Measurements from ENCODE around the gene PPP1R15B.

PPP1R15B gene

GRCh38 chr1:204449678-204450280, 38.2 kb upstream of the PPP1R15B start:
- Histone ChIP-seq H2AK5ac (ENCODE audit: low read length, severe bottlenecking) (no peak overlapping the region), H3K4ac (ENCODE audit: low read depth in 1 of 2, low read length in 2 of 2) (no peak overlapping the region), H3K9me3 (ENCODE audit: control insufficient read depth, low read length) (no peaks in the 10 kb centered on the region), H3K4me2 (ENCODE audit: low read length, poor library complexity, severe bottlenecking) (no peak overlapping the region), H3K27me3 (ENCODE audit: control insufficient read depth in 1 of 2, insufficient read depth in 1 of 2, low read length in 2 of 2) (peaks cover 0 to 19% of the 10 kb centered on the region in 2 experiments), H4K91ac (ENCODE audit: low read length) (no peak overlapping the region), H3K4me1 (ENCODE audit: control insufficient read depth, insufficient read depth, low read depth, low read length) (peaks cover 3% of the 10 kb centered on the region), H3K36me3 (ENCODE audit: control insufficient read depth in 1 of 2, insufficient read depth in 2 of 2, low read depth in 1 of 2, low read length in 2 of 2) (peaks cover 0 to 21% of the 10 kb centered on the region in 2 experiments), H3K27ac (ENCODE audit: low read length, poor library complexity, severe bottlenecking) (no peak overlapping the region), H3K18ac (ENCODE audit: low read depth in 1 of 2, low read length in 2 of 2) (no peak overlapping the region), H3K9ac (ENCODE audit: low read length) (no peak overlapping the region), H2AFZ (ENCODE audit: low read depth, low read length) (no peak overlapping the region), H2BK120ac (ENCODE audit: low read depth, low read length) (no peak overlapping the region), H3K79me1 (replicated peaks; ENCODE audit: low read length, poor library complexity, severe bottlenecking) (no peaks in the 10 kb centered on the region), H3K23ac (ENCODE audit: low read length in 2 of 2) (no peak overlapping the region), H2BK12ac (ENCODE audit: low read length in 2 of 2) (no peak overlapping the region), H4K8ac (ENCODE audit: low read length) (no peak overlapping the region), H3K14ac (ENCODE audit: low read length in 2 of 2) (no peak overlapping the region), H2BK5ac (ENCODE audit: low read depth, low read length, poor library complexity, severe bottlenecking) (no peak overlapping the region), H3K4me3 (ENCODE audit: insufficient read depth in 1 of 2, low read depth in 1 of 2, low read length in 2 of 2) (no peak overlapping the region), H2BK15ac (ENCODE audit: low read depth, poor library complexity, severe bottlenecking) (no peak overlapping the region)
- DNase-seq = no peak
- WGBS = 85% methylated on average over 7 of the region's 8 CpGs

GRCh38 chr1:204448991-204449677, 37.5 kb upstream of the PPP1R15B start:
- Histone ChIP-seq H2AK5ac (ENCODE audit: low read length, severe bottlenecking) (no peak overlapping the region), H3K36me3 (ENCODE audit: control insufficient read depth in 1 of 2, insufficient read depth in 2 of 2, low read depth in 1 of 2, low read length in 2 of 2) (peaks cover 0 to 17% of the 10 kb centered on the region in 2 experiments), H2BK5ac (ENCODE audit: low read depth, low read length, poor library complexity, severe bottlenecking) (no peak overlapping the region), H4K91ac (ENCODE audit: low read length) (no peak overlapping the region), H3K23ac (ENCODE audit: low read length in 2 of 2) (no peak overlapping the region), H3K9ac (ENCODE audit: low read length) (no peak overlapping the region), H2BK12ac (ENCODE audit: low read length in 2 of 2) (no peak overlapping the region), H3K27me3 (ENCODE audit: control insufficient read depth in 1 of 2, insufficient read depth in 1 of 2, low read length in 2 of 2) (peaks cover 0 to 20% of the 10 kb centered on the region in 2 experiments), H3K9me3 (ENCODE audit: control insufficient read depth, low read length) (no peaks in the 10 kb centered on the region), H3K4ac (ENCODE audit: low read depth in 1 of 2, low read length in 2 of 2) (no peak overlapping the region), H3K79me1 (replicated peaks; ENCODE audit: low read length, poor library complexity, severe bottlenecking) (no peaks in the 10 kb centered on the region), H3K18ac (ENCODE audit: low read depth in 1 of 2, low read length in 2 of 2) (no peak overlapping the region), H2BK15ac (ENCODE audit: low read depth, poor library complexity, severe bottlenecking) (no peak overlapping the region), H3K4me3 (ENCODE audit: insufficient read depth in 1 of 2, low read depth in 1 of 2, low read length in 2 of 2) (no peak overlapping the region), H2AFZ (ENCODE audit: low read depth, low read length) (no peak overlapping the region), H3K4me2 (ENCODE audit: low read length, poor library complexity, severe bottlenecking) (no peak overlapping the region), H3K27ac (ENCODE audit: low read length, poor library complexity, severe bottlenecking) (no peak overlapping the region), H2BK120ac (ENCODE audit: low read depth, low read length) (no peak overlapping the region), H3K4me1 (ENCODE audit: control insufficient read depth, insufficient read depth, low read depth, low read length) (peaks cover 3% of the 10 kb centered on the region), H4K8ac (ENCODE audit: low read length) (no peak overlapping the region), H3K14ac (ENCODE audit: low read length in 2 of 2) (no peak overlapping the region)
- no peak for DNase-seq
- WGBS = 97% methylated on average over 4 of the region's 6 CpGs

DNA sequence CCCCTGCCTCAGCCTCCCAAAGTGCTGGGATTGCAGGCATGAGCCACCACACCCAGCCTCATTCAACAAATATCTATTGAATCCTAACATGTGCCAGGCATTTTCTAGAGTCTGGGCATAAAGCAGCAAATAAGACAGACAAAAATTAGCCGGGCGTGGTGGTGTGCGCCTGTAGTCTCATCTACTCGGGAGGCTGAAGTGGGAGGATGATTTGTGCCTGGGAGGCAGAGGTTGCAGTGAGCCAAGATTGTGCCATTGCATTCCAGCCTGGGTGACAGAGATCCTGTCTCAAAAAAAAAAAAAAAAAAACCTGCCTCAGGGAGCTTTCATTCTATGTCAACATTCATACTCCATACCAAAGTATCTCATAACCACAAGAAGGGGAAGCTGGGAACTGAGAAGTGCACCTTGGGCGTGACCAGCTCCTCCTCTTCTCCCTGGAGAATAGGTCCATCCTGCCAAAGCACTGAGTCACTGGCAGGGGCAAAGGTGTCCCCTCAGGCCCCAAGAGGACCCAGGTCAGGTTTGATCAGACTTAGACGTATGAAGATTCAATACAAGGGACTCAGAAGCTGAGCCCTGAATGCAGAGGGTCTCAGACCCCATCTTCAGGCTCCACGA, 36.8 kb upstream of the PPP1R15B start:
- no peak overlapping the region for H4K8ac ChIP-seq (ENCODE audit: low read length)
- H3K4me2 ChIP-seq (ENCODE audit: low read length, poor library complexity, severe bottlenecking) = no peak overlapping the region
- no peak overlapping the region for H3K18ac ChIP-seq (ENCODE audit: low read depth in 1 of 2, low read length in 2 of 2)
- no peak overlapping the region for H2BK5ac ChIP-seq (ENCODE audit: low read depth, low read length, poor library complexity, severe bottlenecking)
- H3K9me3 ChIP-seq (ENCODE audit: control insufficient read depth, low read length) = no peaks in the 10 kb centered on the region
- no peak overlapping the region for H2BK12ac ChIP-seq (ENCODE audit: low read length in 2 of 2)
- H3K36me3 ChIP-seq (ENCODE audit: control insufficient read depth in 1 of 2, insufficient read depth in 2 of 2, low read depth in 1 of 2, low read length in 2 of 2) = peaks cover 0 to 17% of the 10 kb centered on the region in 2 experiments
- H3K4ac ChIP-seq (ENCODE audit: low read depth in 1 of 2, low read length in 2 of 2) = no peak overlapping the region
- no peak overlapping the region for H3K9ac ChIP-seq (ENCODE audit: low read length)
- H2AK5ac ChIP-seq (ENCODE audit: low read length, severe bottlenecking) = no peak overlapping the region
- H3K79me1 ChIP-seq (replicated peaks; ENCODE audit: low read length, poor library complexity, severe bottlenecking) = no peaks in the 10 kb centered on the region
- no peak overlapping the region for H2AFZ ChIP-seq (ENCODE audit: low read depth, low read length)
- no peak overlapping the region for H2BK15ac ChIP-seq (ENCODE audit: low read depth, poor library complexity, severe bottlenecking)
- no peak for DNase-seq
- WGBS = 94% methylated on average over 6 of the region's 7 CpGs
- H3K4me3 ChIP-seq (ENCODE audit: insufficient read depth in 1 of 2, low read depth in 1 of 2, low read length in 2 of 2) = no peak overlapping the region
- H4K91ac ChIP-seq (ENCODE audit: low read length) = no peak overlapping the region
- peaks cover 0 to 23% of the 10 kb centered on the region in 2 experiments for H3K27me3 ChIP-seq (ENCODE audit: control insufficient read depth in 1 of 2, insufficient read depth in 1 of 2, low read length in 2 of 2)
- no peak overlapping the region for H3K23ac ChIP-seq (ENCODE audit: low read length in 2 of 2)
- H3K27ac ChIP-seq (ENCODE audit: low read length, poor library complexity, severe bottlenecking) = no peak overlapping the region
- H3K4me1 ChIP-seq (ENCODE audit: control insufficient read depth, insufficient read depth, low read depth, low read length) = peaks cover 3% of the 10 kb centered on the region
- H3K14ac ChIP-seq (ENCODE audit: low read length in 2 of 2) = no peak overlapping the region
- H2BK120ac ChIP-seq (ENCODE audit: low read depth, low read length) = no peak overlapping the region

GRCh38 chr1:204447736-204448135, 36.1 kb upstream of the PPP1R15B start:
- Histone ChIP-seq H3K27ac (ENCODE audit: low read length, poor library complexity, severe bottlenecking) (no peak overlapping the region), H3K4me2 (ENCODE audit: low read length, poor library complexity, severe bottlenecking) (no peak overlapping the region), H3K23ac (ENCODE audit: low read length in 2 of 2) (no peak overlapping the region), H2BK120ac (ENCODE audit: low read depth, low read length) (no peak overlapping the region), H2AFZ (ENCODE audit: low read depth, low read length) (no peak overlapping the region), H4K8ac (ENCODE audit: low read length) (no peak overlapping the region), H2AK5ac (ENCODE audit: low read length, severe bottlenecking) (no peak overlapping the region), H2BK5ac (ENCODE audit: low read depth, low read length, poor library complexity, severe bottlenecking) (no peak overlapping the region), H3K4me1 (ENCODE audit: control insufficient read depth, insufficient read depth, low read depth, low read length) (peaks cover 3% of the 10 kb centered on the region), H2BK12ac (ENCODE audit: low read length in 2 of 2) (no peak overlapping the region), H3K18ac (ENCODE audit: low read depth in 1 of 2, low read length in 2 of 2) (no peak overlapping the region), H2BK15ac (ENCODE audit: low read depth, poor library complexity, severe bottlenecking) (no peak overlapping the region), H4K91ac (ENCODE audit: low read length) (no peak overlapping the region), H3K4me3 (ENCODE audit: insufficient read depth in 1 of 2, low read depth in 1 of 2, low read length in 2 of 2) (no peak overlapping the region), H3K27me3 (ENCODE audit: control insufficient read depth in 1 of 2, insufficient read depth in 1 of 2, low read length in 2 of 2) (peaks cover 0 to 23% of the 10 kb centered on the region in 2 experiments), H3K79me1 (replicated peaks; ENCODE audit: low read length, poor library complexity, severe bottlenecking) (no peaks in the 10 kb centered on the region), H3K36me3 (ENCODE audit: control insufficient read depth in 1 of 2, insufficient read depth in 2 of 2, low read depth in 1 of 2, low read length in 2 of 2) (peaks cover 0 to 23% of the 10 kb centered on the region in 2 experiments), H3K9ac (ENCODE audit: low read length) (no peak overlapping the region), H3K9me3 (ENCODE audit: control insufficient read depth, low read length) (no peaks in the 10 kb centered on the region), H3K4ac (ENCODE audit: low read depth in 1 of 2, low read length in 2 of 2) (no peak overlapping the region), H3K14ac (ENCODE audit: low read length in 2 of 2) (no peak overlapping the region)
- WGBS = 73% methylated on average over 4 of the region's 4 CpGs
- DNase-seq = no peak

Data from mesenchymal stem cell (in vitro differentiated cells and primary cell).